ENCODE results near the gene CD163L1.

GRCh38 chr12:7319930-7320329, 124.0 kb downstream of the CD163L1 start:
- TF ChIP-seq POLR2AphosphoS5 (IDR thresholded peaks at IDR 0.05; ENCODE audit: insufficient read depth in 1 of 2, low read depth in 1 of 2), result no peak
- TF ChIP-seq, protein P1, sequence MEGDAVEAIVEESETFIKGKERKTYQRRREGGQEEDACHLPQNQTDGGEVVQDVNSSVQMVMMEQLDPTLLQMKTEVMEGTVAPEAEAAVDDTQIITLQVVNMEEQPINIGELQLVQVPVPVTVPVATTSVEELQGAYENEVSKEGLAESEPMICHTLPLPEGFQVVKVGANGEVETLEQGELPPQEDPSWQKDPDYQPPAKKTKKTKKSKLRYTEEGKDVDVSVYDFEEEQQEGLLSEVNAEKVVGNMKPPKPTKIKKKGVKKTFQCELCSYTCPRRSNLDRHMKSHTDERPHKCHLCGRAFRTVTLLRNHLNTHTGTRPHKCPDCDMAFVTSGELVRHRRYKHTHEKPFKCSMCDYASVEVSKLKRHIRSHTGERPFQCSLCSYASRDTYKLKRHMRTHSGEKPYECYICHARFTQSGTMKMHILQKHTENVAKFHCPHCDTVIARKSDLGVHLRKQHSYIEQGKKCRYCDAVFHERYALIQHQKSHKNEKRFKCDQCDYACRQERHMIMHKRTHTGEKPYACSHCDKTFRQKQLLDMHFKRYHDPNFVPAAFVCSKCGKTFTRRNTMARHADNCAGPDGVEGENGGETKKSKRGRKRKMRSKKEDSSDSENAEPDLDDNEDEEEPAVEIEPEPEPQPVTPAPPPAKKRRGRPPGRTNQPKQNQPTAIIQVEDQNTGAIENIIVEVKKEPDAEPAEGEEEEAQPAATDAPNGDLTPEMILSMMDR (IDR thresholded peaks at IDR 0.05), result no peak
- TF ChIP-seq POLR2A (IDR thresholded peaks at IDR 0.05), result no peak

Measured in vagina (tissue), 2 donors.